Measurements from ENCODE around the gene WDR90.

DNA sequence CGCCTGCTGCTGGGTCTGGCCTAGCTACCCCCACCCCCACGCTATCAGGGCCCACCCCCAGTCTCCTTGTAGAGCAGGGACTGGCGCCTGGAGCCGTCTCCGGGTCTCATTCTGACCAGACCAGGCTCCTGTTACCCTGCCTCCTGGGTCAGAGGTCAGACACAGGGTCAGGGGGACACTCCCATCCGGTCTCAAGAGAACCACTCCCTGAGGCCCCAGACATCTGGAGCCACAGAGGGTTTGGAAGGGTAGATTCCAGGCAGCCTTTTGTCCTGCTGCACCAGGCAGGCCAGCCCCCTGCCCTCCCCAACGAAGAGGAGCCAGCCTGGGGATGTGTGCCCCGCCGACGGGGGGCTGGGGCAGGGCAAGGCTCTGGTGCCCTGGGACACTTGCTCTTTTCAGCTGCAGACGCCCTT, 19.3 kb upstream of the WDR90 start:
- TF ChIP-seq, protein P1, sequence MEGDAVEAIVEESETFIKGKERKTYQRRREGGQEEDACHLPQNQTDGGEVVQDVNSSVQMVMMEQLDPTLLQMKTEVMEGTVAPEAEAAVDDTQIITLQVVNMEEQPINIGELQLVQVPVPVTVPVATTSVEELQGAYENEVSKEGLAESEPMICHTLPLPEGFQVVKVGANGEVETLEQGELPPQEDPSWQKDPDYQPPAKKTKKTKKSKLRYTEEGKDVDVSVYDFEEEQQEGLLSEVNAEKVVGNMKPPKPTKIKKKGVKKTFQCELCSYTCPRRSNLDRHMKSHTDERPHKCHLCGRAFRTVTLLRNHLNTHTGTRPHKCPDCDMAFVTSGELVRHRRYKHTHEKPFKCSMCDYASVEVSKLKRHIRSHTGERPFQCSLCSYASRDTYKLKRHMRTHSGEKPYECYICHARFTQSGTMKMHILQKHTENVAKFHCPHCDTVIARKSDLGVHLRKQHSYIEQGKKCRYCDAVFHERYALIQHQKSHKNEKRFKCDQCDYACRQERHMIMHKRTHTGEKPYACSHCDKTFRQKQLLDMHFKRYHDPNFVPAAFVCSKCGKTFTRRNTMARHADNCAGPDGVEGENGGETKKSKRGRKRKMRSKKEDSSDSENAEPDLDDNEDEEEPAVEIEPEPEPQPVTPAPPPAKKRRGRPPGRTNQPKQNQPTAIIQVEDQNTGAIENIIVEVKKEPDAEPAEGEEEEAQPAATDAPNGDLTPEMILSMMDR (IDR thresholded peaks at IDR 0.05 in 4 of 5, conservative IDR thresholded peaks at IDR 0.05 in 1 of 5): no peak
- no peak for TF ChIP-seq POLR2A (IDR thresholded peaks at IDR 0.05)
